K562 (cell line): ENCODE results near the gene TTLL3. TPM values are rescaled to one million over a fixed set of nuclear protein-coding genes. Genes with fewer than 3 reads are reported as not detected.

ENCODE experiments used
- ATAC-seq: fragments of 200-7000 bp; cut with Tn5 transposase; 3 replicates; pipeline ENCODE4 v1.9.1; 2020; ENCODE audit warnings: moderate library complexity
- BruUV-seq: library from RNA; stranded (reverse); fragments of 400-500 nt; replicated peaks from 2 replicates; lab custom pipeline; 2021; lab: Mats Ljungman, UMichigan
- CTCF ChIA-PET: fragments of 300-600 bp; formaldehyde crosslinking; extraction: SDS; loops from one replicate; lab custom pipeline; 2021; ENCODE audit warnings: low intra/inter-chr PET ratio; lab: Yijun Ruan, JAX
- POLR2A ChIA-PET: fragments of 300-600, 350-650 bp; sonication (Branson Sonifier 250); formaldehyde crosslinking; extraction: SDS; loops from one replicate; lab custom pipeline; 2021; ENCODE audit warnings: antibody characterized with exemption, inconsistent platforms; lab: Yijun Ruan, JAX
- DNase-seq, 4 experiments: peaks; one replicate each; pipeline versions ENCODE4 v3.0.0 to v3.0.0-alpha.2; 2011 to 2018; ENCODE audit warnings: low spot score in 3 of 4, mixed read lengths in 3 of 4; ENCODE audit errors: extremely low read depth in 1 of 4
- FAIRE-seq: peaks from 2 replicates; lab custom pipeline; 2011; peaks lifted over from hg19 to GRCh38; lab: Jason Lieb, UNC
- H2AFZ ChIP-seq: 2 replicates; pipeline ENCODE4 v1.6.0; 2011; ENCODE audit warnings: low read depth, low read length, control low read depth, inconsistent platforms
- H3K27ac ChIP-seq: fragments of 200-600 bp; 3 replicates; pipeline ENCODE4 v1.8.0; 2011; ENCODE audit warnings: low read depth, mild to moderate bottlenecking, control low read depth, inconsistent platforms, low read length, moderate library complexity, mixed read lengths; ENCODE audit errors: extremely low read depth
- H3K27me3 ChIP-seq, 2 experiments: fragments of 300-600 bp in 1 of 2; 2 replicates in 1 of 2; 3 replicates in 1 of 2; pipeline versions ENCODE4 v1.6.0 to v1.8.0; 2011; ENCODE audit warnings: inconsistent platforms in 2 of 2, low read length in 2 of 2, mild to moderate bottlenecking in 1 of 2, mixed read lengths in 1 of 2, moderate library complexity in 1 of 2; ENCODE audit not compliant: control insufficient read depth in 2 of 2, insufficient read depth in 2 of 2
- H3K36me3 ChIP-seq: fragments of 300-600 bp; 3 replicates; pipeline ENCODE4 v1.8.0; 2011; ENCODE audit warnings: mild to moderate bottlenecking, low read length, inconsistent platforms; ENCODE audit not compliant: control insufficient read depth, insufficient read depth
- H3K4me1 ChIP-seq, 2 experiments: fragments of 200-600 bp in 1 of 2; replicated peaks in 1 of 2; 2 replicates in 1 of 2; 3 replicates in 1 of 2; pipeline versions ENCODE4 v1.5.1 to v1.8.0; 2011; ENCODE audit warnings: inconsistent platforms in 2 of 2, low read length in 2 of 2, mild to moderate bottlenecking in 1 of 2, mixed read lengths in 1 of 2, moderate library complexity in 1 of 2; ENCODE audit not compliant: control insufficient read depth in 2 of 2, insufficient read depth in 2 of 2
- H3K4me2 ChIP-seq: 2 replicates; pipeline ENCODE4 v1.6.1; 2011; ENCODE audit warnings: low read length, control low read depth, inconsistent platforms, mixed read lengths; ENCODE audit not compliant: insufficient read depth
- H3K4me3 ChIP-seq: fragments of 200-600 bp; sonication (generic), shearing (Covaris generic); 2 replicates; pipeline ENCODE4 v1.5.1; 2016; ENCODE audit warnings: control low read depth, inconsistent platforms
- H3K79me2 ChIP-seq: fragments of 200-600 bp; 3 replicates; pipeline ENCODE4 v1.8.0; 2011; ENCODE audit warnings: low read length, inconsistent platforms; ENCODE audit not compliant: control insufficient read depth, insufficient read depth
- H3K9ac ChIP-seq, 2 experiments: 2 replicates each; pipeline versions ENCODE4 v1.6.0 to v1.6.1; 2011; ENCODE audit warnings: low read depth in 2 of 2, low read length in 2 of 2, control low read depth in 1 of 2, inconsistent platforms in 1 of 2, mild to moderate bottlenecking in 1 of 2, mixed read lengths in 1 of 2; ENCODE audit not compliant: insufficient read depth in 1 of 2
- H3K9me1 ChIP-seq: one replicate; pipeline ENCODE4 v1.6.0; 2011; ENCODE audit warnings: inconsistent platforms, mild to moderate bottlenecking, low read length, moderate library complexity; ENCODE audit not compliant: control insufficient read depth, insufficient read depth
- H3K9me3 ChIP-seq: replicated peaks from 2 replicates; pipeline ENCODE4 v1.5.1; 2011; ENCODE audit warnings: low read depth, low read length, inconsistent platforms; ENCODE audit not compliant: control insufficient read depth, insufficient read depth
- H4K20me1 ChIP-seq: replicated peaks from 2 replicates; pipeline ENCODE4 v1.6.1; 2011; ENCODE audit warnings: low read length, inconsistent platforms, mixed read lengths; ENCODE audit not compliant: control insufficient read depth, insufficient read depth
- DMBX1 ChIP-seq: fragments of 250-450 bp; sonication (Bioruptor Pico); IDR thresholded peaks from 2 replicates; pipeline ENCODE4 v1.8.0; 2022; ENCODE audit warnings: inconsistent platforms, mild to moderate bottlenecking, moderate library complexity, borderline replicate concordance
- SMARCB1 ChIP-seq: IDR thresholded peaks from 2 replicates; pipeline ENCODE4 v1.6.1; 2011; ENCODE audit warnings: improper control_type of control experiment, low read depth; ENCODE audit not compliant: insufficient read length
- WGBS: fragments of 100-300 bp; shearing (Covaris generic); methylation state at CpG from one replicate; pipeline ENCODE4 v1.1.6; 2016; ENCODE audit warnings: low coverage, mixed read lengths; ENCODE audit not compliant: insufficient coverage; ENCODE audit errors: missing lambda C conversion rate; 5-methylcytosine and 5-hydroxymethylcytosine counted together
- in situ Hi-C: fragments of 300-500 bp; cut with MboI; formaldehyde crosslinking; loops from 4 replicates; pipeline ENCODE4 v1.15.0; 2018; ENCODE audit warnings: inconsistent platforms, mixed read lengths
- intact Hi-C: fragments of 100-400 bp; cut with micrococcal nuclease; formaldehyde crosslinking; loops from 2 replicates; pipeline ENCODE4 v1.14.2; 2022
- polyA plus RNA-seq, 8 experiments: library from polyadenylated mRNA; depleted of rRNA in 4 of 8; stranded (reverse) in 5 of 8; unstranded in 3 of 8; fragments of >200 nt; fragmentation: Nextera tagmentation in 2 of 8; fragmentation: Illumina TruSeq in 1 of 8; extraction: Ambion mirVana in 2 of 8; extraction: Trizol in 1 of 8; gene quantifications; 2 replicates each; pipeline versions ENCODE4 v1.2.1 to v1.2.3, GENCODE V29; 2011 to 2014; ENCODE audit warnings: inconsistent platforms in 1 of 8, missing spikeins in 1 of 8
- total RNA-seq, 7 experiments: library from RNA; depleted of rRNA in 6 of 7; stranded (reverse); fragments of >200 nt in 6 of 7; fragmentation: Illumina TruSeq in 2 of 7; extraction: Trizol in 2 of 7; gene quantifications; 2 replicates each; pipeline versions ENCODE4 v1.2.1 to v1.2.3, GENCODE V29; 2011 to 2021; ENCODE audit warnings: low replicate concordance in 1 of 7
- TF ChIP-seq, protein P1 (sequence below): sonication (generic); formaldehyde crosslinking; IDR thresholded peaks from 2 replicates; pipeline ENCODE4 v1.9.0; 2022; ENCODE audit warnings: mild to moderate bottlenecking, missing genetic modification reagents
- TF ChIP-seq, protein P2 (sequence below): fragments of 450-650 bp; conservative IDR thresholded peaks from 2 replicates; pipeline ENCODE4 v1.6.1; 2016; ENCODE audit warnings: missing genetic modification characterization, low read depth, mild to moderate bottlenecking, control low read depth, missing compliant biosample characterization

The TTLL3 gene
- total and polyA plus RNA-seq, 9 of the 15 experiments (the other 6 are each of a cell fraction or from before 2014, with no cell fraction given) = 8.9 to 106 (median 33.2) TPM

DNA sequence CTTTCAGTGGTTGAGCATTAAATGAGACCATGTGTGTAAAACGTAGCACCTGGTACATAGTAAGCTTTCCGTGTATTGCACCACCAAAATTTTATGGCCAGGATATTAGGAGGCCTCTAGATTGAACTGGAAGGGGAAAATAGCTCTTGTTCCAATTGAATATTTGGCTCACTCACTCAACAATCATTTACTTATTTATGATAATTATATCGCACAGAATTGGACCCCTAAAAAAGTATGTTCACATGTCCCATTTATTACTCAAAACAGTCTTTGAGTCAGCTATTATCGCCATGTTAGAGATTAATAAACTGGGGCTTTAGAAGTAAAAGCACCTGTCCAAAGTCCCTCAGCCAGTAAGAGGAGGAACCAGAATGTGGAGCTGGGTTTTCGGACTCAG, 5.1 kb upstream of the TTLL3 start:
- Histone ChIP-seq H3K27ac (no peak overlapping the region), H3K9me1 (peaks cover 2% of the 10 kb centered on the region), H3K4me2 (no peak overlapping the region), H3K9me3 (no peaks in the 10 kb centered on the region), H3K9ac (no peak overlapping the region), H2AFZ (no peak overlapping the region), H3K79me2 (no peaks in the 10 kb centered on the region), H4K20me1 (0 out of 2 replicates have a peak, but pooled peaks cover 3% of the 10 kb centered on the region), H3K27me3 (no peaks in the 10 kb centered on the region), H3K4me1 (peaks cover 0 to 4% of the 10 kb centered on the region in 2 experiments; a peak in 2 of 5 replicates)
- CTCF ChIA-PET = no interaction called here
- in situ Hi-C loops (no loop called here), intact Hi-C loops (no loop called here)
- WGBS = 95% methylated on average over 5 of the region's 5 CpGs
- ATAC-seq = no peak
- BruUV-seq = TSS peak; percentile 9
- FAIRE-seq = no peak
- no peak for TF ChIP-seq DMBX1 (CRISPR knock-in tag)
- TF ChIP-seq SMARCB1 = no peak
- TF ChIP-seq, protein P1, sequence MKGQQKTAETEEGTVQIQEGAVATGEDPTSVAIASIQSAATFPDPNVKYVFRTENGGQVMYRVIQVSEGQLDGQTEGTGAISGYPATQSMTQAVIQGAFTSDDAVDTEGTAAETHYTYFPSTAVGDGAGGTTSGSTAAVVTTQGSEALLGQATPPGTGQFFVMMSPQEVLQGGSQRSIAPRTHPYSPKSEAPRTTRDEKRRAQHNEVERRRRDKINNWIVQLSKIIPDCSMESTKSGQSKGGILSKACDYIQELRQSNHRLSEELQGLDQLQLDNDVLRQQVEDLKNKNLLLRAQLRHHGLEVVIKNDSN = no peak
- TF ChIP-seq, protein P2, sequence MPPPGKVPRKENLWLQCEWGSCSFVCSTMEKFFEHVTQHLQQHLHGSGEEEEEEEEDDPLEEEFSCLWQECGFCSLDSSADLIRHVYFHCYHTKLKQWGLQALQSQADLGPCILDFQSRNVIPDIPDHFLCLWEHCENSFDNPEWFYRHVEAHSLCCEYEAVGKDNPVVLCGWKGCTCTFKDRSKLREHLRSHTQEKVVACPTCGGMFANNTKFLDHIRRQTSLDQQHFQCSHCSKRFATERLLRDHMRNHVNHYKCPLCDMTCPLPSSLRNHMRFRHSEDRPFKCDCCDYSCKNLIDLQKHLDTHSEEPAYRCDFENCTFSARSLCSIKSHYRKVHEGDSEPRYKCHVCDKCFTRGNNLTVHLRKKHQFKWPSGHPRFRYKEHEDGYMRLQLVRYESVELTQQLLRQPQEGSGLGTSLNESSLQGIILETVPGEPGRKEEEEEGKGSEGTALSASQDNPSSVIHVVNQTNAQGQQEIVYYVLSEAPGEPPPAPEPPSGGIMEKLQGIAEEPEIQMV (tag) = no peak
- TF ChIP-seq, all 486 proteins: peak for 0
- POLR2A ChIA-PET = interaction anchor here (0.7 to 6.7 kb wide), 8 partner anchors 10 to 60 kb away, joined by 3 to 49 read pairs (median 4); partner anchors contain the start of genes ARPC4, RPUSD3 and TADA3
- no peak for DNase-seq
- peaks cover 90% of the 10 kb centered on the region for H3K36me3 ChIP-seq
- no peak overlapping the region for H3K4me3 ChIP-seq
